WTC11 (cell line): ENCODE results near the gene ABCA13.
"Not testable (repeated sequence)": the region's sequence is repeated elsewhere in the genome, so short reads cannot be mapped to it uniquely, and the experiment has no call there.

Source experiments
- CTCF ChIP-seq: fragments of 200-600 bp; IDR thresholded peaks from 2 replicates; pipeline ENCODE4 v1.8.0; 2022; ENCODE audit warnings: antibody characterized with exemption
- E2F5 ChIP-seq: sonication (generic); formaldehyde crosslinking; IDR thresholded peaks from 2 replicates; pipeline ENCODE4 v1.8.1; 2022; ENCODE audit warnings: mild to moderate bottlenecking, moderate library complexity, missing genetic modification reagents
- ELF4 ChIP-seq: sonication (generic); formaldehyde crosslinking; IDR thresholded peaks from 2 replicates; pipeline ENCODE4 v1.8.1; 2022; ENCODE audit warnings: low read depth, mild to moderate bottlenecking, moderate library complexity, missing genetic modification reagents
- FOXP4 ChIP-seq: sonication (generic); formaldehyde crosslinking; IDR thresholded peaks from 2 replicates; pipeline ENCODE4 v1.8.0; 2022; ENCODE audit warnings: mild to moderate bottlenecking, missing genetic modification reagents
- GABPB1 ChIP-seq: sonication (generic); formaldehyde crosslinking; IDR thresholded peaks from 2 replicates; pipeline ENCODE4 v1.8.1; 2023; ENCODE audit warnings: mild to moderate bottlenecking, missing genetic modification reagents
- MAX ChIP-seq: sonication (generic); formaldehyde crosslinking; IDR thresholded peaks from 2 replicates; pipeline ENCODE4 v1.8.0; 2022; ENCODE audit warnings: mild to moderate bottlenecking, missing genetic modification reagents
- NFYB ChIP-seq: sonication (generic); formaldehyde crosslinking; conservative IDR thresholded peaks from 2 replicates; pipeline ENCODE4 v1.8.0; 2022; ENCODE audit warnings: low read depth, missing genetic modification reagents
- USF2 ChIP-seq: sonication (generic); formaldehyde crosslinking; IDR thresholded peaks from 2 replicates; pipeline ENCODE4 v1.8.1; 2023; ENCODE audit warnings: mild to moderate bottlenecking, missing genetic modification reagents, moderate library complexity
- ZNF263 ChIP-seq: sonication (generic); formaldehyde crosslinking; IDR thresholded peaks from 2 replicates; pipeline ENCODE4 v1.8.1; 2022; ENCODE audit warnings: low read depth, mild to moderate bottlenecking, moderate library complexity, missing genetic modification reagents
- ZNF532 ChIP-seq: fragments of 250-450 bp; sonication (Bioruptor Pico); IDR thresholded peaks from 2 replicates; pipeline ENCODE4 v1.9.0; 2021; ENCODE audit warnings: mild to moderate bottlenecking, borderline replicate concordance
- TF ChIP-seq, protein P1 (sequence below): sonication (generic); formaldehyde crosslinking; IDR thresholded peaks from 2 replicates; pipeline ENCODE4 v1.8.1; 2023; ENCODE audit warnings: mild to moderate bottlenecking, moderate library complexity, missing genetic modification reagents
- TF ChIP-seq, protein P2 (sequence below): sonication (generic); formaldehyde crosslinking; IDR thresholded peaks from 2 replicates; pipeline ENCODE4 v1.8.1; 2023; ENCODE audit warnings: mild to moderate bottlenecking, missing genetic modification reagents, borderline replicate concordance

GRCh38 chr7:48147690-48148089, 23.6 kb upstream of the ABCA13 start:
- TF ChIP-seq NFYB (CRISPR knock-in tag); CTCF; ELF4 (CRISPR knock-in tag); E2F5 (CRISPR knock-in tag); MAX; USF2 (CRISPR knock-in tag); GABPB1 (CRISPR knock-in tag); ZNF532 (CRISPR knock-in tag); FOXP4 (CRISPR knock-in tag); ZNF263: not testable (repeated sequence)
- TF ChIP-seq, protein P1, sequence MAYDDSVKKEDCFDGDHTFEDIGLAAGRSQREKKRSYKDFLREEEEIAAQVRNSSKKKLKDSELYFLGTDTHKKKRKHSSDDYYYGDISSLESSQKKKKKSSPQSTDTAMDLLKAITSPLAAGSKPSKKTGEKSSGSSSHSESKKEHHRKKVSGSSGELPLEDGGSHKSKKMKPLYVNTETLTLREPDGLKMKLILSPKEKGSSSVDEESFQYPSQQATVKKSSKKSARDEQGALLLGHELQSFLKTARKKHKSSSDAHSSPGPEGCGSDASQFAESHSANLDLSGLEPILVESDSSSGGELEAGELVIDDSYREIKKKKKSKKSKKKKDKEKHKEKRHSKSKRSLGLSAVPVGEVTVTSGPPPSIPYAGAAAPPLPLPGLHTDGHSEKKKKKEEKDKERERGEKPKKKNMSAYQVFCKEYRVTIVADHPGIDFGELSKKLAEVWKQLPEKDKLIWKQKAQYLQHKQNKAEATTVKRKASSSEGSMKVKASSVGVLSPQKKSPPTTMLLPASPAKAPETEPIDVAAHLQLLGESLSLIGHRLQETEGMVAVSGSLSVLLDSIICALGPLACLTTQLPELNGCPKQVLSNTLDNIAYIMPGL = not testable (repeated sequence)
- TF ChIP-seq, protein P2, sequence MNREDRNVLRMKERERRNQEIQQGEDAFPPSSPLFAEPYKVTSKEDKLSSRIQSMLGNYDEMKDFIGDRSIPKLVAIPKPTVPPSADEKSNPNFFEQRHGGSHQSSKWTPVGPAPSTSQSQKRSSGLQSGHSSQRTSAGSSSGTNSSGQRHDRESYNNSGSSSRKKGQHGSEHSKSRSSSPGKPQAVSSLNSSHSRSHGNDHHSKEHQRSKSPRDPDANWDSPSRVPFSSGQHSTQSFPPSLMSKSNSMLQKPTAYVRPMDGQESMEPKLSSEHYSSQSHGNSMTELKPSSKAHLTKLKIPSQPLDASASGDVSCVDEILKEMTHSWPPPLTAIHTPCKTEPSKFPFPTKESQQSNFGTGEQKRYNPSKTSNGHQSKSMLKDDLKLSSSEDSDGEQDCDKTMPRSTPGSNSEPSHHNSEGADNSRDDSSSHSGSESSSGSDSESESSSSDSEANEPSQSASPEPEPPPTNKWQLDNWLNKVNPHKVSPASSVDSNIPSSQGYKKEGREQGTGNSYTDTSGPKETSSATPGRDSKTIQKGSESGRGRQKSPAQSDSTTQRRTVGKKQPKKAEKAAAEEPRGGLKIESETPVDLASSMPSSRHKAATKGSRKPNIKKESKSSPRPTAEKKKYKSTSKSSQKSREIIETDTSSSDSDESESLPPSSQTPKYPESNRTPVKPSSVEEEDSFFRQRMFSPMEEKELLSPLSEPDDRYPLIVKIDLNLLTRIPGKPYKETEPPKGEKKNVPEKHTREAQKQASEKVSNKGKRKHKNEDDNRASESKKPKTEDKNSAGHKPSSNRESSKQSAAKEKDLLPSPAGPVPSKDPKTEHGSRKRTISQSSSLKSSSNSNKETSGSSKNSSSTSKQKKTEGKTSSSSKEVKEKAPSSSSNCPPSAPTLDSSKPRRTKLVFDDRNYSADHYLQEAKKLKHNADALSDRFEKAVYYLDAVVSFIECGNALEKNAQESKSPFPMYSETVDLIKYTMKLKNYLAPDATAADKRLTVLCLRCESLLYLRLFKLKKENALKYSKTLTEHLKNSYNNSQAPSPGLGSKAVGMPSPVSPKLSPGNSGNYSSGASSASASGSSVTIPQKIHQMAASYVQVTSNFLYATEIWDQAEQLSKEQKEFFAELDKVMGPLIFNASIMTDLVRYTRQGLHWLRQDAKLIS (CRISPR knock-in tag) = not testable (repeated sequence)
